Mucosa of rectum (tissue), 2 donors: ENCODE results near the gene IGSF21.

Experiments used
- H3K27ac ChIP-seq, 2 donors: one replicate each; pipeline ENCODE4 v1.7.0; 2013; ENCODE audit warnings: inconsistent platforms in 2 of 2, low read depth in 2 of 2, low read length in 2 of 2
- H3K27me3 ChIP-seq, 2 donors: one replicate each; pipeline ENCODE4 v1.7.0; 2013; ENCODE audit warnings: low read length in 2 of 2; ENCODE audit not compliant: control insufficient read depth in 2 of 2, insufficient read depth in 2 of 2
- H3K36me3 ChIP-seq, 2 donors: one replicate each; pipeline ENCODE4 v1.7.0; 2013; ENCODE audit warnings: low read length in 2 of 2; ENCODE audit not compliant: control insufficient read depth in 2 of 2, insufficient read depth in 2 of 2
- H3K4me1 ChIP-seq, 2 donors: one replicate each; pipeline ENCODE4 v1.7.0; 2013; ENCODE audit warnings: low read length in 2 of 2, mild to moderate bottlenecking in 1 of 2; ENCODE audit not compliant: control insufficient read depth in 2 of 2, insufficient read depth in 2 of 2
- H3K4me3 ChIP-seq, 2 donors: one replicate each; pipeline ENCODE4 v1.7.0; 2013; ENCODE audit warnings: low read length in 2 of 2
- H3K9ac ChIP-seq, 2 donors: one replicate each; pipeline ENCODE4 v1.7.0; 2013; ENCODE audit warnings: low read length in 2 of 2, low read depth in 1 of 2, mild to moderate bottlenecking in 1 of 2
- H3K9me3 ChIP-seq, 2 donors: one replicate each; pipeline ENCODE4 v1.7.0; 2013; ENCODE audit warnings: low read length in 2 of 2; ENCODE audit not compliant: control insufficient read depth in 2 of 2
- donor health status: healthy.
- donor health status: Normal muscosa, but diverticular disease.

IGSF21 gene

GRCh38 chr1:18093646-18094045 lies 14.0 kb upstream of the IGSF21 start:
- H3K27me3 ChIP-seq: peaks cover 2 to 3% of the 10 kb centered on the region in 2 donors
- H3K4me3 ChIP-seq: no peak overlapping the region

GRCh38 chr1:18094096-18094495 lies 13.5 kb upstream of the IGSF21 start:
- H3K4me1 ChIP-seq: peaks cover 0 to 3% of the 10 kb centered on the region in 2 donors
- H3K27ac ChIP-seq: no peak overlapping the region
- no peak overlapping the region for H3K4me3 ChIP-seq
- H3K36me3 ChIP-seq: no peaks in the 10 kb centered on the region
- H3K9me3 ChIP-seq: no peaks in the 10 kb centered on the region
- H3K9ac ChIP-seq: no peak overlapping the region
- peaks cover 2 to 3% of the 10 kb centered on the region in 2 donors for H3K27me3 ChIP-seq

More at GRCh38 chr1:18093646-18094045, 14.0 kb upstream of the IGSF21 start:
- no peaks in the 10 kb centered on the region for H3K9me3 ChIP-seq
- H3K9ac ChIP-seq: no peak overlapping the region
- peaks cover 0 to 3% of the 10 kb centered on the region in 2 donors for H3K4me1 ChIP-seq
- no peaks in the 10 kb centered on the region for H3K36me3 ChIP-seq
- no peak overlapping the region for H3K27ac ChIP-seq

GRCh38 chr1:18097206-18097605 lies 10.4 kb upstream of the IGSF21 start:
- Histone ChIP-seq H3K4me1 (peaks cover 0 to 16% of the 10 kb centered on the region in 2 donors), H3K27ac (no peak overlapping the region), H3K36me3 (no peaks in the 10 kb centered on the region), H3K9me3 (no peaks in the 10 kb centered on the region), H3K9ac (no peak overlapping the region), H3K27me3 (no peaks in the 10 kb centered on the region), H3K4me3 (no peak overlapping the region)

DNA sequence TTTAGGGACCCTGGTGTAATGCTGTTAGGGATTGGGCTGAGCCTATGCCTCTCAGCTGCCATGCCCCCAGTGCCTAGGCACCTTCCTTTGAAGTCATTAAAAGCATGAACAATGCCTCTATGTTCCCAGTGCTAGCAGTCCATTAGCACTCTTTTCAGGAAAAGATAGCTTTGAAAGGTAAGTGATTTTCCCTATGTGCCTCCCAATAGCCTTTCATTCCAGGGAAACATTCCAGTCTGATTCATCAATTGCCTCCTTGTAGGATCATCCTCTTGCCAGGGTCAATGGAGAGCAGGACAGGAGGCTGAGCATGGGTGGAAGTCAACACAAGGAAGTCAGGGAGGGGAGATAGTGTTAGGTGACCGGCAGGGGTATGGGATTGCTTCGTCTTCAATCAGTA lies 8.6 kb upstream of the IGSF21 start:
- peaks cover 0 to 6% of the 10 kb centered on the region in 2 donors for H3K27me3 ChIP-seq

GRCh38 chr1:18100060-18100459 lies 7.5 kb upstream of the IGSF21 start:
- Histone ChIP-seq H3K27ac (no peak overlapping the region), H3K36me3 (no peaks in the 10 kb centered on the region), H3K4me1 (peaks cover 0 to 13% of the 10 kb centered on the region in 2 donors), H3K9me3 (no peaks in the 10 kb centered on the region), H3K4me3 (no peak overlapping the region), H3K9ac (no peak overlapping the region), H3K27me3 (peaks cover 0 to 6% of the 10 kb centered on the region in 2 donors)

More for the DNA sequence above, 8.6 kb upstream of the IGSF21 start:
- Histone ChIP-seq H3K27ac (no peak overlapping the region), H3K9ac (no peak overlapping the region), H3K36me3 (no peaks in the 10 kb centered on the region), H3K4me1 (peaks cover 0 to 15% of the 10 kb centered on the region in 2 donors), H3K4me3 (no peak overlapping the region), H3K9me3 (no peaks in the 10 kb centered on the region)

- no peaks in the 10 kb centered on the region for H3K9me3 ChIP-seq
- H3K27ac ChIP-seq: no peak overlapping the region
- no peak overlapping the region for H3K4me3 ChIP-seq
- H3K4me1 ChIP-seq: peaks cover 0 to 13% of the 10 kb centered on the region in 2 donors
- peaks cover 0 to 9% of the 10 kb centered on the region in 2 donors for H3K27me3 ChIP-seq
- H3K9ac ChIP-seq: no peak overlapping the region
- H3K36me3 ChIP-seq: no peaks in the 10 kb centered on the region
Observed at GRCh38 chr1:18100491-18101063, 7.0 kb upstream of the IGSF21 start.

DNA sequence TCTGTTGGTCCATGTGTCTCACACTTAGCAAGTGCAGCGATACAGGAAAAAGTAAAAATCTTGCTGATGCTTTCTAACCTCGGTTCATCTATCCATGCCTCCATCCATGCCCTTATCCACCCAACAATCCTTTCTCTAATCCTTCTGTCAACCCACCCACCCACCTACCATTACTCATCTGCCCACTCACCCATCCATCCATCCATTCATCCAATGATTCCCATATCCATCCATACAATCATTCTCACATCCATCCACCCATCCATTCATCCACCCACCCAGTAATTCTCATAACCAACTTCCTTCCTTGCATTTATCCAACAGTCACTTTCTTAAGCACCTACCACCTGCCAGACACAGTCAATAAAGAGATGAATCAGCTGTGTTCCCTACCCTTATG lies 6.1 kb upstream of the IGSF21 start:
- H3K27ac ChIP-seq: no peak overlapping the region
- no peaks in the 10 kb centered on the region for H3K9me3 ChIP-seq
- no peak overlapping the region for H3K9ac ChIP-seq
- no peaks in the 10 kb centered on the region for H3K36me3 ChIP-seq
- H3K27me3 ChIP-seq: peaks cover 8 to 16% of the 10 kb centered on the region in 2 donors
- H3K4me1 ChIP-seq: peaks cover 0 to 13% of the 10 kb centered on the region in 2 donors
- H3K4me3 ChIP-seq: no peak overlapping the region

GRCh38 chr1:18103788-18104421 lies 3.7 kb upstream of the IGSF21 start:
- Histone ChIP-seq H3K4me3 (no peak overlapping the region), H3K9me3 (no peaks in the 10 kb centered on the region), H3K27me3 (peaks cover 25 to 34% of the 10 kb centered on the region in 2 donors), H3K36me3 (no peaks in the 10 kb centered on the region), H3K9ac (no peak overlapping the region), H3K4me1 (peaks cover 0 to 13% of the 10 kb centered on the region in 2 donors), H3K27ac (no peak overlapping the region)

DNA sequence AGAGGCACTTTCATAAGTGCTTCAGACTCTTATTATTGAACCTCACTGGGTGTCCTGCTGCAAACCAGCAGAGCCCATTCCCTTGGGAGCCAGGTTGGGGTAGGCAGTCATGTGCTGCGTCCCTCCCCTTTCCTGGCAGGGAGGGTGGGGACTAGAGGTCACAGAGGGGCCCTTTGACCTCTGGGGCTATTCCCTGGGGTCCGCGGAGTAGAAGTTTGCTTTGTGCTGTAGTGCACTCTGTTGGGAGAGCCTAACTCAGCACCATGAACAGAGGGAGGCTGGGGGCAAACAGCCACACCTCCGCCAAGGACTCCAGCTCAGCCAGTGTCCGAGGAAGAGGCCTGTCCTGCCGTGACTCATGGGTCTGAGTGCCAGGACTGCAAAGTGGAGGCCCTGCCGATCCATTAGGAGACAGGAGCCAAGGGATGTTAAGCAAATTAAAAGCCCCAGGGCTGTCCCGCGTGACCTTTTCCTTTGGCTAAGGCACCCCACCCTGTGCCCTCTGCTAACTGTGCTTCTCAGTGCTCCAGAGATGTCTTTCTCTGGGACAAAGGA lies 3.0 kb upstream of the IGSF21 start:
- no peak overlapping the region for H3K4me3 ChIP-seq
- peaks cover 32 to 41% of the 10 kb centered on the region in 2 donors for H3K27me3 ChIP-seq
- no peaks in the 10 kb centered on the region for H3K36me3 ChIP-seq
- H3K9ac ChIP-seq: no peak overlapping the region
- H3K9me3 ChIP-seq: no peaks in the 10 kb centered on the region
- H3K27ac ChIP-seq: no peak overlapping the region
- H3K4me1 ChIP-seq: peaks cover 0 to 15% of the 10 kb centered on the region in 2 donors

GRCh38 chr1:18105196-18105595 lies 2.4 kb upstream of the IGSF21 start:
- H3K4me1 ChIP-seq: peaks cover 2 to 17% of the 10 kb centered on the region in 2 donors
- no peaks in the 10 kb centered on the region for H3K36me3 ChIP-seq
- no peaks in the 10 kb centered on the region for H3K9me3 ChIP-seq
- H3K4me3 ChIP-seq: no peak overlapping the region
- no peak overlapping the region for H3K27ac ChIP-seq
- no peak overlapping the region for H3K9ac ChIP-seq
- peaks cover 37 to 44% of the 10 kb centered on the region in 2 donors for H3K27me3 ChIP-seq
